Transverse colon (tissue), 4 donors: ENCODE results near the gene BTNL2.

Source experiments
- CTCF ChIP-seq, 5 experiments: fragments of 200-600 bp in 3 of 5; fragments of 450-650 bp in 2 of 5; sonication (generic) in 3 of 5; IDR thresholded peaks; 1 replicate in 2 of 5; 2 replicates in 3 of 5; pipeline ENCODE4 v1.5.1; 2016 to 2017; ENCODE audit warnings: antibody characterized with exemption in 5 of 5, inconsistent platforms in 3 of 5, mild to moderate bottlenecking in 2 of 5, moderate library complexity in 1 of 5
- EP300 ChIP-seq: sonication (generic); formaldehyde crosslinking; IDR thresholded peaks from one replicate; pipeline ENCODE4 v1.6.1; 2017; ENCODE audit warnings: antibody characterized with exemption, low read depth
- POLR2AphosphoS5 ChIP-seq, 3 donors: sonication (generic); formaldehyde crosslinking; IDR thresholded peaks; one replicate each; pipeline ENCODE4 v1.6.1; 2016; ENCODE audit warnings: antibody characterized with exemption in 3 of 3

- TF ChIP-seq CTCF (IDR thresholded peaks at IDR 0.05) (peak; percentile 93 to 99 (median 98)), POLR2AphosphoS5 (IDR thresholded peaks at IDR 0.05) (no peak), EP300 (no peak)
These were observed 8.6 kb upstream of the BTNL2 start for GRCh38 chr6:32415521-32416019.
